ENCODE data around the gene C2CD2. TPM values are rescaled to one million over a fixed set of nuclear protein-coding genes. Genes with fewer than 3 reads are reported as not detected.
A peak's percentile ranks its signal among the peaks of the same experiment; 100 is the strongest.
"Not testable (repeated sequence)": the region's sequence is repeated elsewhere in the genome, so short reads cannot be mapped to it uniquely, and the experiment has no call there.

Gene C2CD2
- total RNA-seq, 1 donor from 2014 or later = 34.3 TPM

- Mint-ChIP-seq H3K27me3 (ENCODE audit: unreplicated experiment) (peaks cover 1% of the 10 kb centered on the region), H3K4me1 (ENCODE audit: unreplicated experiment) (peaks cover 2% of the 10 kb centered on the region), H3K36me3 (ENCODE audit: low read depth, unreplicated experiment) (peaks cover 43% of the 10 kb centered on the region), H3K27ac (ENCODE audit: unreplicated experiment) (no peak overlapping the region), H3K9me3 (ENCODE audit: unreplicated experiment) (peaks cover 9% of the 10 kb centered on the region), H3K4me3 (ENCODE audit: unreplicated experiment) (no peak overlapping the region)
- no peak for DNase-seq (ENCODE audit: low spot score)
- no peak for TF ChIP-seq CTCF (IDR thresholded peaks at IDR 0.05; ENCODE audit: unreplicated experiment)
These were observed 43.8 kb upstream of the C2CD2 start for GRCh38 chr21:41997657-41998056.

- Mint-ChIP-seq H3K4me1 (ENCODE audit: unreplicated experiment) (no peaks in the 10 kb centered on the region), H3K36me3 (ENCODE audit: low read depth, unreplicated experiment) (peaks cover 47% of the 10 kb centered on the region), H3K4me3 (ENCODE audit: unreplicated experiment) (peak overlapping the region; percentile 40), H3K27ac (ENCODE audit: unreplicated experiment) (no peak overlapping the region), H3K27me3 (ENCODE audit: unreplicated experiment) (no peaks in the 10 kb centered on the region), H3K9me3 (ENCODE audit: unreplicated experiment) (peaks cover 9% of the 10 kb centered on the region)
- TF ChIP-seq CTCF (IDR thresholded peaks at IDR 0.05; ENCODE audit: unreplicated experiment) = no peak
- DNase-seq (ENCODE audit: low spot score) = no peak
These were observed 41.8 kb upstream of the C2CD2 start for GRCh38 chr21:41995577-41995976.

DNA sequence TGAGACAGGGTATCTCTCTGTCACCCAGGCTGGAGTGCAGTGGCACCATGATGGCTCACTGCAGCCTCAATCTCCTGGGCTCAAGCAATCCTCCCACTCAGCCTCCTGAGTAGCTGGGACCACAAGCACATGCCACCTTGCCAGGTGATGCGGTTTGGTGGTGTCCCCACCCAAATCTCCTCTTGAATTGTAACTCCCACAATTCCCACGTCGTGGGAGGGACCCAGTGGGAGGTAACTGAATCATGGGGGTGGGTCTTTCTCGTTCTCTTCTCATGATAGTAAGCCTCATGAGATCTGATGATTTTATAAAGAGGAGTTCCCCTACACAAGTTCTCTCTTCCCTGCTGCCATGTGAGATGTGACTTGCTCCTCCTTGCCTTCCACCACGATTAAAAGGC, 40.8 kb upstream of the C2CD2 start:
- not testable (repeated sequence) for DNase-seq (ENCODE audit: low spot score); H3K9me3 Mint-ChIP-seq (ENCODE audit: unreplicated experiment); H3K27ac Mint-ChIP-seq (ENCODE audit: unreplicated experiment); H3K4me3 Mint-ChIP-seq (ENCODE audit: unreplicated experiment); H3K4me1 Mint-ChIP-seq (ENCODE audit: unreplicated experiment); H3K27me3 Mint-ChIP-seq (ENCODE audit: unreplicated experiment)
- H3K36me3 Mint-ChIP-seq (ENCODE audit: low read depth, unreplicated experiment) = peaks cover 47% of the 10 kb centered on the region

GRCh38 chr21:41993744-41994143, 39.9 kb upstream of the C2CD2 start:
- DNase-seq (ENCODE audit: low spot score) = no peak
- TF ChIP-seq CTCF (IDR thresholded peaks at IDR 0.05; ENCODE audit: unreplicated experiment) = no peak
- Mint-ChIP-seq H3K9me3 (ENCODE audit: unreplicated experiment) (peaks cover 9% of the 10 kb centered on the region), H3K4me3 (ENCODE audit: unreplicated experiment) (no peak overlapping the region), H3K27me3 (ENCODE audit: unreplicated experiment) (no peaks in the 10 kb centered on the region), H3K4me1 (ENCODE audit: unreplicated experiment) (no peaks in the 10 kb centered on the region), H3K27ac (ENCODE audit: unreplicated experiment) (no peak overlapping the region), H3K36me3 (ENCODE audit: low read depth, unreplicated experiment) (peaks cover 45% of the 10 kb centered on the region)

DNA sequence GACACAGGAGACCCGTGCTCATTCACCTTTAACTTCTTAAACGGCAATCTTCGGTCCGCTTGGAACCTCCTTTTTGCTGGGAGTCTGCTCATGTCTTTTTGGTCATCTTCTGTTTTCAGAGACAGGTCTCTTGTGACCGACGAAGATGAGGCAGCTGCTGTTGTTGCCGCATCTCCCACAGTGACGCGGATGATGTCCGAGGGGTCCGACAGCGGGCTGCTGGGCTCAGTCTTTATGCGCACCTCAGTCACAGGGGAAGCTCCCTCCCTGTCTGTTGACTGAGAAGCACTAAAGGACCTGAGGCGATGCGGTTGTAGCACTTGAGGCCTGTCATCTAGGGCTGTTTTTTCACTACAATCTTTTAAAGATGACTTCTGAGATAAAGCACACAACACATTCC, 38.8 kb upstream of the C2CD2 start:
- Mint-ChIP-seq H3K4me3 (ENCODE audit: unreplicated experiment) (no peak overlapping the region), H3K36me3 (ENCODE audit: low read depth, unreplicated experiment) (peaks cover 41% of the 10 kb centered on the region), H3K9me3 (ENCODE audit: unreplicated experiment) (peaks cover 9% of the 10 kb centered on the region), H3K4me1 (ENCODE audit: unreplicated experiment) (no peaks in the 10 kb centered on the region), H3K27ac (ENCODE audit: unreplicated experiment) (no peak overlapping the region), H3K27me3 (ENCODE audit: unreplicated experiment) (peaks cover 2% of the 10 kb centered on the region)
- DNase-seq (ENCODE audit: low spot score) = no peak
- no peak for TF ChIP-seq CTCF (IDR thresholded peaks at IDR 0.05; ENCODE audit: unreplicated experiment)

DNA sequence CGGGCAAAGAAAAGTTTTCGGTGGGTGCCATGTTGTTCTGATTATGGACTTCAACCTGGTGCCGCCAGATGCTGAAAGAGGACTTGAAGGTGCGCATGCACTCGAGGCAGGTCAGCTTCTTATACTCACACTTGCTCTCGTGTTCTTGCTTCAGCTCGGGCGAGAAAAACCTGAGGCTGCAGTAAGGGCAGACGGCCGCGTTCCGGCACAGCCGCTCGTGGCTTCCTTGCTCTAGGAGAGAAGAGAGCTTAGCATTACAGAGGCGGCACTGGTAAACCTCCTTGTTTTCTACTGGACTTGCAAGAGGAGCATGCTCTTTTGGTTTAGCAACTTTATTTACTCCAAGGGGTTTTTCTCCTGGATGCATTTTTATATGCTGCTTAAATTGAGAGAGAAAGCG, 37.8 kb upstream of the C2CD2 start:
- H3K4me3 Mint-ChIP-seq (ENCODE audit: unreplicated experiment) = no peak overlapping the region
- H3K4me1 Mint-ChIP-seq (ENCODE audit: unreplicated experiment) = no peaks in the 10 kb centered on the region
- H3K36me3 Mint-ChIP-seq (ENCODE audit: low read depth, unreplicated experiment) = peaks cover 38% of the 10 kb centered on the region
- peaks cover 2% of the 10 kb centered on the region for H3K27me3 Mint-ChIP-seq (ENCODE audit: unreplicated experiment)
- DNase-seq (ENCODE audit: low spot score) = no peak
- no peak overlapping the region for H3K27ac Mint-ChIP-seq (ENCODE audit: unreplicated experiment)
- no peak for TF ChIP-seq CTCF (IDR thresholded peaks at IDR 0.05; ENCODE audit: unreplicated experiment)
- peaks cover 6% of the 10 kb centered on the region for H3K9me3 Mint-ChIP-seq (ENCODE audit: unreplicated experiment)

All from endothelial cell (in vitro differentiated cells).